Measurements from ENCODE around the gene PCBD2.
"Not testable (repeated sequence)": the region's sequence is repeated elsewhere in the genome, so short reads cannot be mapped to it uniquely, and the experiment has no call there.

Gene PCBD2

DNA sequence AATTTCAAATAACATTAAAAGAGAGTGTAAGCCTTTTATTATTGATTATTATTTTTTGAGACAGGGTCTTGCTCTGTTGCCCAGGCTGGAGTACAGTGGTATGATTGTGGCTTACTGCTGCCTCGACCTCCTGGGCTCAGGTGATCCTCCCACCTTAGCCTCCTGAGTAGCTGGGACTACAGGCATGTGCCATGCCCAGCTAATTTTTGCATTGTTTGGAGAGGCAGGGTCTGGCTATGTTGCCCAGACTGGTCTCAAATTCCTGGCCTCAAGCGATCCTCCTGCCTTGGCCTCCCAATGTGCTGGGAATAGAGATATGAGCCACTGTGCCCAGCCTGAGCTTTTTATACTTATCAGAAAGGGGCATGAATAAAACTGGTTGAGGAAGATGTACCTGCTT lies 5.8 kb downstream of the PCBD2 start:
- not testable (repeated sequence) for DNase-seq

DNA sequence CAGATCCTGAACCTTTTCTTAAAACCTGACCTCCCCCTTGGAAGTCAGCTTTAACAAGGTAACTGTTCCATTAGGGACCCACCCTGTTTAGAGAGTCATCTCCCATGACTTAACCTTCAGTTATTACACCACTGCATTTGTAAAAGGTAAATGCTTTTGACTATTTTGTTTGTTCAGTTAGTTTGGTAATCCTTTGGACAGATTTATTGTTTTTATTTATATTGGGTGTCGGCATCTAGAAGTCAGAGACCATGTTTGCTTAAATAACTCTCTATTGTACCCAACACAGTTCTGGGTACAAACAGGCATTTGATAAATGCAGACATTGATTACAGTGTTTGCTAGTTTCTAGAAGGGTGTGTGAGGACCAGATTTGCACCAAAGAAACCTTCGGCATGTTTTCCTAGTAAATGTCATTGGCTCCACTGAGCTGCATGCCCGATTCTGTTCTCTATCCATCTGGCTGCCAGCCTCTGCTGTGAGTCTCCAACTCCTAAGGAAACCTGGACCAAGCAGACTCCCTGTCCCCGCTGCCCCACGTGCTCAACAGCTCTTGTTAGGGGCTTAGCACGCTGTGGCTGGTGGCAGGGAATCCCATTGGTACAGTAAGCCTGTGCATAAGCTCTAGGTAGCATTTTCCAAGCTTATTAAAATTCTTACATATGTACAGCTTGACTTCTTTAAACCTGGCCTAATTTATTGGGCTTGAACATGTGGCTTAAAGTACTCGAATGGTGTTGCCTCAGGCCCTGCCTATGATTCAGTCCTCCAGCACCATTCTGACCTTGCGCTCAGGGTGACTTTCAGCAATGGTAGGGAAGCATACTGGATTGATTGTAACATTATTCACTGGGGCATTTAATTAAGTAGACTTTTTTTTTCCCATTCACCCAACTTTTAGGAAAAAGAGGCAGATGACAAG lies 6.6 kb downstream of the PCBD2 start:
- DNase-seq: no peak

DNA sequence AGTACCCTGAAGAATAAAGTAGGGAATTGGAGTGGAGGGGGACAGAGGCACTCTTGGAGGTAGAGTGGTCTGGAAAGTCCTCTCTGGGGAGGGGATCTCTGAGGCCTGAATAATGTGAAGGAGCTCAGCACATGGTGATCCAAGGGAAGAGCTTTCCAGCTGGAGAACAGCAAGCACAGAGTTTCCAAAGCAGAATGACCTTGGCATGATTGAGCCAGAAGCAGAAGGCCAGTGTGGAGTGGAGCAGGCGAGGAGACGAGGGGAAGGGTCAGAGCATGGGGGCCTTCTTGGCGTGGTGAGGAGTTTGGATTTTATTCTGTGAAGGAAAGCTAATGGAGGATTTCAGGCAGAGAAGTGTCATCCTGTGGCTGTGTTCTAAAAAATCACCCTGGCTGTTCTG lies 8.3 kb downstream of the PCBD2 start:
- DNase-seq: no peak

DNA sequence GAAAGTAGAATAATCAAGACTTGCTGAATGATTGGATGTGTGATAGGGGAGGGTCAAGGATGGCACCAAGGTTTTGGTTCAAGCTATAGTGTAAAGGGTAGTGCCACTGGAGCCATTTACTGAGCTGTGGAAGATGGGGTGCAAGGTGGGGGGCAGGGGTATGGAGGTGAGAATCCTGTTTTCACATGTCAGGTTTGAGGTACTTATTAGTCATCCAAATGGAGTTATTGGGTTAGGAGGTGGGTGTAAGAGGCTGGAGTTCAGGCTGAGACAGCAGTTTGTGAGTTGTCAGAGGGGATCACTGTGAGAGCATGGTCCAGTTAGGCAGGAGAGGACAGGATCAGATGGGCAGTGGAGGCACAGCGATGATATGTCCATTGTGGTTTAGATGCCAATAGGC lies 8.9 kb downstream of the PCBD2 start:
- DNase-seq: no peak

DNA sequence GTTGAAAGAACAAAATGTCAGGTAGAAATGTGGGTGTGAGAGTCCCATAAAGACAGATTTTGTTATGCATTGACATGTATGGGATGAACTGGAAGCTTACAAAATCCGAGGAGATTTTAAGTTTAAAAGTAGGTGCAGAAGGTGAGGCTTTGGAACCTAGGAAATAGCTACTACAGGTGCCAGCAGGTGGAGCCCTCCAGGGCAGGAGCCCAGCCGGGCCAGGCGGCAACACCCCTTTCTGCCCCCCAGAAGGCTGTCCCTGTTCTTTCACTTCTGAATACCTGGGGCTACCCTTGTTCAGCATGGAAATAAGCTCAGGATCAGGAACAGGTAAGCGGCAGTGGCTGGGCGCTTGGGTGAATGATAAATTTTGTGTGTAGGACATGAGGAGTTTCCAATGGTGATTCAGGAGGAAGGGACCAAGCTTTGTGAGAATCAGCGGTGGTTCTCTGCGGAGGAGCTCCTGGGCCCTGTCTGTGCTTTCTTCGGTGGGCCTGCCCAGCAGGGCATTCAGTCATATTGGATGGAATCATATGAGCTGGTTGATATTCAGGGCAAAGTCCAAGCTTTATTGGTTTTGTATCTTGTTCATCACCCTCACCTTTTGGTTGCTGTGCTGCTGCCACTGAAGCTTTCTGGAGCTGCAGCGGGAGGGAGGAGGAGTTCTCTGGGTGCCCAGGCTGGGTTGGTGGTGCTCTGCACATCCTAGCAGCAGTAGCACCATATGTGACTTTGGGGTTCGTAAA lies 12.3 kb downstream of the PCBD2 start:
- DNase-seq: no peak

DNA sequence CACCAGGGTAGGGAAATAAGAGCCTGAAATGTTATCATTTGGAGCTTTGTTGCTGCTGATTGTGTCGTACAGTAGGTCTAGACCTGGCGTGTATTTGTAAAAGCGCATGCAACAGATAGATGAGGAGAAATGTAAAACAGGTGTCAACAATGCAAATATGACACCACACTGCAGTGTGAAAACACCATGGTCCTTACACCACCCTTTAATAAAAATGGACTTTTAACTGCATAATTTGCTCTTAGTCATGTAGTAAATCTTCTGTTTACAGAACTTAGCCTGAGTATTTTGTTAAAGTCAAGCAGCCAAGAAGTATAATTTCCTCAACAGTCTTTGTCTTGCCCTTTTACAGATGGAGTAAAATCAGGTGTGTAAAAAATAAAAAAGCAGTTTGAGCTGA lies 13.9 kb downstream of the PCBD2 start:
- DNase-seq: no peak

DNA sequence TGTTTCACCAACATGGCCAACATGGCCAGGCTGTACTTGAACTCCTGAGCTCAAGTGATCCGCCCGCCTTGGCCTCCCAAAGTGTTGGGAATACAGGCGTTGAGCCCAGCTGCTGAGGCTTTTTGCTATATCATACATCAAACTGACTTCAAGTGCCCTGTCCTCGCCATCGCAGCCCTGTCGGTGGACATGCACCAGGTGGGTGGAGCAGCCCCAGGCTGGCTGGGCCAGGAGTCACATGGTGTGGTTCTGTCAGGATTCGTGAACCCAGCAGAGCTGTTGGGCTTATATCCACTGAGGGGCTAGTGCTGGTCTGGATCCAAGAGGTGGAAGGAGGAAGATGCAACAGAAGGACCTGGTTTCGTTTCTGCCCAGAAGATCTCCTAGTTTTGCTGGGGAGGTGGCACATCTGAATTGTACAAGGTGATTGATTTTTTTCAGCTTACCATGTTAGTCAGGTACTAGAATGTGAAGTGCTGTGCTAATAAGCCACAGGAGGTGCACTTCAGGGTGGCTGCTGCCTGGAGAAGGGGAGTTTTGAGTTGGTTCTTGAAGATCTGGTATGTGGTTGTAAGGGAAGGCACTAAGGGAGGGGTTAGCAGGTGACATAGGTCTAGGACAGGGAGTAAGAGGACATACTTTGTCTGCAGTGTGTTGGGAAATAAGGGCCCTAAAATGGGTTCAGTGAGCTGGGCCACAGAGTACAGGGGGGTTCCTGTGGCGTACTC lies 16.1 kb downstream of the PCBD2 start:
- no peak for DNase-seq

DNA sequence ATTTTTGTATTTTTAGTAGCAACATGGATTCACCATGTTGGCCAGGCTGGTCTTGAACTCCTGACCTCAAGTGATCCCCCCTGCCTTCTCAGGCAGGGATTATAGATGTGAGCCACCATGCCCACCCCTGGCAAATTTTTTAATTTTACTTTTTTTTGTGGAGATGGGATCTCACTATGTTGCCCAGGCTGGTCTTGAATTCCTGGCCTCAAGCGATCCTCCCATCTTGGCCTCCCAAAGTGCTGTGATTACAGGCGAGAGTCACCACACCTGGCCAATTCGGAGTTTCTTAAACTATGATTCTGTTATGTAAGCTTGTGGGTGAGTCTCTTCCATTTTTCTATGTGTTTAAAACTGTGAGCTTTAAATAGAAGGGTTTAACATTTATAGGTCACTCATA lies 27.6 kb downstream of the PCBD2 start:
- no peak for DNase-seq

DNA sequence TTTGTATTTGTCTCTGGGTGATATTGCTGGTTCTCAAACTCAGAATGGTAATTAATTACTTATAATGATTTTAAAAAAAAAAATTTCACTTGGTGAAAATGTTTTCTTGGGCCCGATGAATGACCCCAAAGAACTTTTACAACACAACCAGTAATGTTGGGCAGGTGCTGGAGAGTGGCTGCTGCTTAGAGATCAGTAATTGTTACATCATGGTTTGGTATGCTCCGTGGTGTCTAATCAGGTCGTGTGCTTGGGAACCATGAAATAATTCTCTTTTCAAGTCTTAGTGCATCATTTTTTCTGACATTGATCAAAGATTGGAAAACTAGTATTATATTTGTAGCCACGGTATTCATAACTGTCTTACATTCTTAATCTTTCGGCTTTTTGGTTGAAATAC lies 29.3 kb downstream of the PCBD2 start:
- DNase-seq: no peak

DNA sequence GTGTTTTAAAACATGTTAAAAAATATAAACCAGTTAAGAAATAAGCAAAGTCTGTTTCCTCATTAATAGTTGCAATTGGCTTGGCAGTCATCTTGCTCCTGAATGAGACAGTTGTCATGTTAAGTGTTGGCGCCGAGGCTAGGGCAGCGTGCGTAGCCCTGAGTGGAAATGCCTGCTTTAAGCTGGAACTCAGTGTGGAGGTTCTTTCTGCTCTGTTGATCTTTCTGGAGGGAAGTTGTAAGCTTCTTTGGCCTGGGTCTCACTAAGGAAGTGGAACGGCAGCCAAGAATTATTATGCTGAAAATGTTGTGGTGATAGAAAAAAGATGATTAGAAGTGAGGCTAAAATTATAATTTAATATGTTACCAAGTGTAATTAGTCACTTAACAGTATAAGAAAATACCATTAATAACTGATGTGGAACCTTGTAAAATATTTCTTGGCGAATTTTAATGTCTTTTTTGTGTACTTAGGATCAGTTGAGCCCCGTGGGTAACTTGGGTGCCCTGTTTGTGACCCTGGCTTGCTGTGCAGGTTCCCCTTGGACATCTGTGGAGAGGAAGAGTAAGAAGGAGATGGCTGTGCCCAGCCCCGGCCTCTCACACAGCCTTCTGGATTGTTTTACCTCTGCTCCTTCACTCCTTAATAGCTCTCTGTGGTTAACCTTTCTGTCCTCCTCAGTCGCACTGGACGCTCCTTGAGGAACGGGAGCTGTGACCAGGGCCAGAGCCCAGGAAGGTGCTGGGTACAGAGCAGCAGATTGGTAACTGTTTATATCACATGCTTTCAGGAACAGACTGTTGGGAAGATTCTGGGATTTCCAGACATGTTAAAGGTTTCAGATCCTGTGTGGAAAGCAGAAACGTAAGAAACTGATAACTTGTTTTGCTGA lies 31.0 kb downstream of the PCBD2 start:
- DNase-seq: no peak

DNA sequence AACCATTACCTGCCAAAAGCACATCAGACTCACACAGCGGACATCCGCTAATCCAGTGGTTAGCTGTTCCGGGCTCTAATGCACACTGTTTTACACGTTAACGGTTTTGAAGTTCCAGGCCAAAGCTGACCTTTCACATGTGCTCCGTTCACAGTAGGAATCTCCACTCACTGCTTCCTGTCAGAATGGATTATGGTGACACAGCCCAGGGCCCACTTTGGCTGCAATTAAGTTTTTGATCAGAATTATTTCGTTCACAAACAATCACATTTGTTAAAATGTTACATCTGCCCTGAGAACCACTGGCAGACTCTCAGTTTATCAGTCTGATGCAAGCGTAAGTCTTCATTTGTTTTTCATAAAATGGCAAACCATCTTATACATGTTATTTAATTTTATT lies 32.6 kb downstream of the PCBD2 start:
- no peak for DNase-seq

DNA sequence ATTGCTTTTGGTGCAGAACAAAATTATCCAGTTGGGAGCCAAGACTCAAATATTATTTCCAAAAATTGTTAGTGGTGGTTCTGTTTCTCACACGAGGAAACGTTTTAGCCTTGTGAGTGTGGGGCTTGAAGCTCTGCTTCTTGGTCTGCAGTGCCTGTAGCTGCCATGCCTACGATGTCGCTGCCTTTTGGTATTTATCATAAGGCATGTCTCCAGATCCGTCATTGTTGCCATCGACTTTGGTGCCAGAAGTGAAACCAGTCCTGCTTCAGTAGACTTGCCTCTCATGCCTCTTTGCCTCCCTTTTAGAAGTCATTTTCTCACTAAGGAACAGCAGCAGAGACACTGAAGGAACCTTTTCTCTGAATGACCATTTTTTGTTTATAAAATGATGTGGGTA lies 33.1 kb downstream of the PCBD2 start:
- DNase-seq: no peak

DNA sequence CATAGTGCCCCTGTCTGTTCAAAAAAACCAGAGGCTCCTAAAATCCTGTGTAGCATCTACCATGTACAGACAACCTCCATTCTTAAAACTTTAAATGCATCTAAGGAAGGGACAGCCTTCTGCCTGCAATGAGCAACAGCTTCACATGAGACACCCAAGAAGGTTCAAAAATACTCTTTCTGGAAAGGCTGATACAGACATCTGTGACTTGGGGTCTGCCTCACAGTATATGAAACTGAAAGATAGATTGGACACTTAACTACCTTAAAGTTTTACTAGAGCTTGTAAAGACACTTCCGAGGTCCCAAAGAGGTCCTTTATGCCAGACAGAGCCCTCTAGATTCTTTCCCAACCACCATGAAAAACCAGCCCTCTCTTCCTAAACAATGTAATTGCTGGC lies 34.6 kb downstream of the PCBD2 start:
- no peak for DNase-seq

DNA sequence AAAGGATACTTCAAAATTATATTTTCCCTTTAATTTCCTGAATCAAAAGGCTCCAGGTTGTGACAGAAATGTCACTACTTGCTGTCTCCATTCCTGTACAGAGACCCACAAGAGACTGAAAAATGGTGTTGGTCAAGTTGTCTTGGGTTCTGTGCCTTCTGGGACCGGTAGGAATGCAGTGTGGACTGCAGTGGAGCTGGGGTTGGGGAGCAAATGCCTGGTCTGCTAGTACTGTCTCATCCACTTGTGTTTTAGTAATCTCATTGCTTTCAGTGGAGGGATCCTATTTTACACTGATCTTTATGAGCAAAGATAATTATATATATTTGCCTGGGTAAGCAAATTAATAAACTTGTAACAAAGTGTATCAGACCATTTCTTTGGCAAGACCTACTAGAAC lies 38.6 kb downstream of the PCBD2 start:
- DNase-seq: no peak

DNA sequence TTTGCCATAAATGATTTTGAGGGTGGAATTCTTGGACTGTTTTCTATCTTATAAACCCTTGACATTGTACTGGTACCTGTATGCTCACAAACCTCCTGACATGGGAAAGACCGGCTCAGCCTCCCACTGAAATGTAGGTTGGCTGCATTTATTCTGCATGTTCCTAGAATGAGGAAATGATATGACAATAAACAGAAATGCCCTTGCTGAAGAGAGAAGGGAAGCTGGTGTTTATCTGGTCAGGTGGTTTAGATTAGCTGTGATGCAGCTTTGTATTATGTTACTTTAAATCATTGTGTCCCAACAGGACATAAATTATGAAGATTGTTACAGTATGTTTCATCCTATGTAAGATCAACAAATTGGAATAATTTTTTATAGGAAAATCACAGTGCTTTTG lies 39.7 kb downstream of the PCBD2 start:
- peak in 1 of 3 donors; percentile 1 for DNase-seq

DNA sequence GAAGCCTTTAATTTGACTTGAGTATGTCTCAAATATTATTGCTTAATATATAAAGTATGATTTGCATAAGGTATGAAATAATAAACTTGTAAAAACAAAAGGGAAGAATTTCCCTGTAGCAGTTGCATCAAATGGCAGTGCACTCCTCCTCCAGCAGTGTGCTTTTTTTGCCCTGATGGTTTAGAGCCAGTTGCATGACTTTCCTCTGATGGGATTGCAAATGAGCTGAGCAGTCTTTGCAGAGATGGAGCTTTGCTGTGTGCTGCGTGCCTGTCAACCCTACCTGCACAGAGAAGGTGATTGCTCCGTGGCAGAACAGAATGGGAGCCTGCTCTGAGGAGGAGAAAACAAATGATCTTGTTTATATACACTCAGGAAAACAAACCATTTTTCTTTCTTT lies 40.1 kb downstream of the PCBD2 start:
- DNase-seq: no peak

DNA sequence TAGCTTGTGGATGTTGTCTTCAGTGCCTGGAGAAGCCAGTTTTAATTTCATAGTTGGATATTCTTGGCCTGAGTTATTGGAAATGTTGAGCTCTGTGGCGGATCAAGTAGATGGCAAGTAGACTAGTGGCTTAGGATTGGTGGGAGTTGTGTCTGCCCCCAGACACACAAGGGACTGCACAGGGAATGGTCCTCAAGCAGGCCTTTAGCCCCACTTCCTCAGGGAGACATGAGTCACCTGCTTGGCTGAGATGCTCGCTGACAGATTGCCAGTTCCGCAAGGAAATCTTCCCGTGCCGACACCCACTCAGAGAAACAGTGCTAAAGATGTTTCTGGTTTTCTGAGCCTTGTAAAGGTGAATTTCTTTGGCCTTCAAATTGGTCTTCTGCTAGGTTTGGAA lies 44.0 kb downstream of the PCBD2 start:
- peak in 2 of 3 donors; percentile 9 to 18 for DNase-seq

DNA sequence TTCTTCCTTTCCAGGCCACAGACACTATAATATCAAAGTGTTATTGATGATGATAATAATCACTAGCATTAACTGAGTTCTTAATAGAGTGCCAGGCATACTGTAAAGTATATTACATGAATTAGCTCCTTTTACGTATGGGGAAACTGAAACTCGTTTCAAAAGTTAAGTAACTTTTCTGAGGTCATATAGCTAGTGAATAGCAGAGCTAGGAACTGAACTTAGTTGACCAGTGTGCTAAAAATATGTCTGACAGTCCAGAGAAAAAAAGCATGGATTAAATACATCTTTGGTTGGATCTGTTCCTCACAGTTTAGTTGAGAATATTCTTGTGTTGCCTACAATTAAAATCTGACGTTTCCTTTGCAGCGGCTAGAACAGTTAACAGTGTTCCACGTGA lies 44.4 kb downstream of the PCBD2 start:
- DNase-seq: peak in 2 of 3 donors; percentile 0 to 8

DNA sequence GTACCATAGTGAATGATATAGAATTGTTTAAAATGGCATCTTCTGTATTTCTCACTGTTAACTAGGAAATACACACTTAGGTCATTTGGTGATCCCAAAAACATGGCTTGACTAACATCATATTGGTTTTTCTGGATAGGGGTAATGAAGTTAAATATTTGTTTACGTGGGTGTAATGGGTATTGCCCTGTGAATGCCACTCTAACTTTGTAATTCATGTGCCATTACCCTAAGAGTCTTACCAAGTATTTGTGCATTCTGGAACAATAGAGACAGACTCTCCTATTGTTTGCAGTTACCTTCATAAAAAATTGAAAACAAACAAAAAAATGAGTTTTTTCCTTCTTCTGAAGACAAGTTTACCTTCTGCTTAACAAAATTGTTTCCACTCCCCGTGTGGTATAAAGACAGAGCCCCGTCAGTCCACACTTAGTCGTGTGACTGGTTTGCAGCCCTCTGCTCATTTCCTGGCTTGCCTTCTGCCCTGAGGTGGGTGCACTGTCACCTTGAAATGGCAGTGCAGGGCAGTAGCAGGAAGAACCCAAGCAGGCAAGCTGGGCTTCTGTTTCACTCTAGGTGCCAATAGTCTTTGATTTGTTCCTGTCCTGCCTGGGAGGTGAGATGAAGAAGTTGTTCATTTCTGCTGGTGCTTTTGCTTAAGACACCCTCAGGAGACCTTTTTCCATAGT lies 53.1 kb downstream of the PCBD2 start:
- DNase-seq: no peak

DNA sequence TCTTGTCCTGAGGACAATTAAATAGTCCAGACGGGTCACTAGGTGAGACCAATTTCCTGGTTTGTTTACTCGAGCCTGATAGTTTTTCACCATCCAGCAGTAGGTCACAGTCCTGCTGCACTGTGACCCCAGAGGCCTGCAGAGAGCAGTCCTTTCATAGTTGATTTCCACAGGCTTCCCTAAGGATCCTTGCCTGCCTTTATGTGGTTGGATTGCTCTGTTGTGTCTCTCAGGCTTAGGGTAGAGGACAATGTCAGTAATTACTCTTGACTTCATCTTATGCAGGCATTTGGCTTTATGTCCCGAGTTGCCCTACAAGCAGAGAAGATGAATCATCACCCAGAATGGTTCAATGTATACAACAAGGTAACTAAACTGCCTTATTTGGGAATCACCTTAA lies 53.8 kb downstream of the PCBD2 start:
- no peak for DNase-seq

DNA sequence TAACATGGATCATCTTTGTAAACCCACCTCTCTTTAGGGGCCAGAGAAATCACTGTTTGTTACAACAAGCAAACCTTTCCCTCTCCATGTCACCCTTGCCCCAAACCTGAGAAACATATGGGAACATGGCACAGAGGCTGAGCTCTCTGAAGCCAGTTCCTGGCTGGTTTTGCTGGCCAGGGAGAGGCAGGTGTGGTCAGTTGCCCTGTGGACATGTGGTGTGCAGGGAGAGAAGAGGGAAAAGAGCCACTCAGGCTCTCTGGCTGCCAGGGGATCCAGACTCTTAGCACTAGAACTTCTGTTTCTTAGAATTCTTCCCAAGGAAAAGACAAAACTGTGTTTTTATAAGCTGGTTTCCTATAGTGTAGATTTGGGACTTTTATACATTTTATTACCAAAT lies 58.2 kb downstream of the PCBD2 start:
- DNase-seq: no peak

Data from suppressor macrophage treated with lipopolysaccharide for 1 hour (primary cell).